HG03045 (cell line): Measurements from ENCODE around the gene SPAG16.

Experiments
- ATAC-seq: cut with Tn5 transposase; IDR thresholded peaks from one replicate; pipeline ENCODE4 v1.9.1; 2021; ENCODE audit warnings: mild to moderate bottlenecking, moderate library complexity; ENCODE audit not compliant: unreplicated experiment

SPAG16 gene

GRCh38 chr2:214450118-214450894 is 1166.0 kb downstream of the SPAG16 start:
- ATAC-seq, result no peak

- no peak for ATAC-seq
Observed at GRCh38 chr2:214451516-214452275, 1167.4 kb downstream of the SPAG16 start.
